ENCODE measurements around the gene PISD.
"Not testable (repeated sequence)": the region's sequence is repeated elsewhere in the genome, so short reads cannot be mapped to it uniquely, and the experiment has no call there.

PISD gene

GRCh38 chr22:31680861-31681341 is 18.9 kb upstream of the PISD start:
- Histone ChIP-seq H3K4me3 (ENCODE audit: low read depth in 1 of 2, low read length in 2 of 2) (no peak overlapping the region), H3K27ac (ENCODE audit: low read length) (no peak overlapping the region), H3K27me3 (ENCODE audit: low read depth, low read length) (no peaks in the 10 kb centered on the region), H3K4me1 (ENCODE audit: control insufficient read depth in 1 of 2, insufficient read depth in 2 of 2, low read length in 2 of 2) (peaks cover 0 to 7% of the 10 kb centered on the region in 2 donors), H3K36me3 (ENCODE audit: control insufficient read depth in 1 of 2, insufficient read depth in 2 of 2, low read length in 2 of 2) (peaks cover 20 to 25% of the 10 kb centered on the region in 2 donors), H3K9me3 (ENCODE audit: control insufficient read depth in 1 of 2, low read length in 2 of 2) (no peaks in the 10 kb centered on the region)

DNA sequence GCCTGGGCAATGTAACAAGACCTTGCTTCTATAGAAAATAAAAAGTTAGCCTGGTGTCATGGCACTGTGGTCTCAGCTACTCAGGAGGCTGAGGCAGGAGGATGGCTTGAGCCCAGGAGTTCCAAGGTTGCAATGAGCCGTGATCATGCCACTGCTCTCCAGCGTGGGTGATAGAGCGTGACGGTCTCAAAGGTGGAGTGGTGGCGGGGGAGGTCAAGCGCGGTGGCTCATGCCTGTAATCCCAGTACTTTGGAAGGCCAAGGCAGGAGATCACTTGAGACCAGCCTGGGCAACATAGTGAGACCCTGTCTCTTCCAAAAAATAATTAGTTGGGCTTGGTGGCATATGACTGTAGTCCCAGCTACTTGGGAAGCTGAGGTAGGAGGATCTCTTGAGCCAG is 16.7 kb upstream of the PISD start:
- no peaks in the 10 kb centered on the region for H3K27me3 ChIP-seq (ENCODE audit: low read depth, low read length)
- H3K9me3 ChIP-seq (ENCODE audit: control insufficient read depth in 1 of 2, low read length in 2 of 2), result no peaks in the 10 kb centered on the region
- H3K4me1 ChIP-seq (ENCODE audit: control insufficient read depth in 1 of 2, insufficient read depth in 2 of 2, low read length in 2 of 2), result peaks cover 0 to 7% of the 10 kb centered on the region in 2 donors
- H3K27ac ChIP-seq (ENCODE audit: low read length), result no peak overlapping the region
- no peak overlapping the region for H3K4me3 ChIP-seq (ENCODE audit: low read depth in 1 of 2, low read length in 2 of 2)
- H3K36me3 ChIP-seq (ENCODE audit: control insufficient read depth in 1 of 2, insufficient read depth in 2 of 2, low read length in 2 of 2), result peaks cover 2 to 4% of the 10 kb centered on the region in 2 donors

- H3K4me3 ChIP-seq (ENCODE audit: low read depth in 1 of 2, low read length in 2 of 2), result peak overlapping the region; percentile 63 to 83
- no peaks in the 10 kb centered on the region for H3K27me3 ChIP-seq (ENCODE audit: low read depth, low read length)
- no peaks in the 10 kb centered on the region for H3K36me3 ChIP-seq (ENCODE audit: control insufficient read depth in 1 of 2, insufficient read depth in 2 of 2, low read length in 2 of 2)
- no peaks in the 10 kb centered on the region for H3K9me3 ChIP-seq (ENCODE audit: control insufficient read depth in 1 of 2, low read length in 2 of 2)
- H3K4me1 ChIP-seq (ENCODE audit: control insufficient read depth in 1 of 2, insufficient read depth in 2 of 2, low read length in 2 of 2), result peaks cover 0 to 4% of the 10 kb centered on the region in 2 donors
- peak overlapping the region; percentile 72 for H3K27ac ChIP-seq (ENCODE audit: low read length)
These were observed 14.7 kb upstream of the PISD start for GRCh38 chr22:31676700-31677099.

- not testable (repeated sequence) for H3K27me3 ChIP-seq (ENCODE audit: low read depth, low read length)
These were observed 12.2 kb upstream of the PISD start for GRCh38 chr22:31674219-31674618.

DNA sequence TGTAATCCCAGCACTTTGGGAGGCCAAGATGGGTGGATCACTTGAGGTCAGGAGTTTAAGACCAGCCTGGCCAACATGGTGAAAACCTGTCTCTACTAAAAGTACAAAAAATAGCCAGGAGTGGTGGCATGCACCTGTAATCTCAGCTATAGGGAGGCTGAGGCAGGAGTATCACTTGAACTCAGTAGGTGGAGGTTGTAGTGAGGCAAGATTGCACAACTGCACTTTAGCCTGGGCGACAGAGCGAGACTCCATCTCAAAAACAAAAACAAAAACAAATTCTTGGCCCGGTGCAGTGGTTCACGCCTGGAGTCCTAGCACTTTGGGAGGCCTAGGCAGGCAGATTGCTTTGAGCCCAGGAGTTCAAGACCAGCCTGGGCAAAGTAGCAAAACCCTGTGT is 6.8 kb upstream of the PISD start:
- H3K9me3 ChIP-seq (ENCODE audit: control insufficient read depth in 1 of 2, low read length in 2 of 2); H3K4me1 ChIP-seq (ENCODE audit: control insufficient read depth in 1 of 2, insufficient read depth in 2 of 2, low read length in 2 of 2); H3K27me3 ChIP-seq (ENCODE audit: low read depth, low read length); H3K4me3 ChIP-seq (ENCODE audit: low read depth in 1 of 2, low read length in 2 of 2); H3K27ac ChIP-seq (ENCODE audit: low read length); H3K36me3 ChIP-seq (ENCODE audit: control insufficient read depth in 1 of 2, insufficient read depth in 2 of 2, low read length in 2 of 2): not testable (repeated sequence)

More at GRCh38 chr22:31674219-31674618, 12.2 kb upstream of the PISD start:
- not testable (repeated sequence) for H3K9me3 ChIP-seq (ENCODE audit: control insufficient read depth in 1 of 2, low read length in 2 of 2); H3K4me3 ChIP-seq (ENCODE audit: low read depth in 1 of 2, low read length in 2 of 2); H3K36me3 ChIP-seq (ENCODE audit: control insufficient read depth in 1 of 2, insufficient read depth in 2 of 2, low read length in 2 of 2); H3K4me1 ChIP-seq (ENCODE audit: control insufficient read depth in 1 of 2, insufficient read depth in 2 of 2, low read length in 2 of 2); H3K27ac ChIP-seq (ENCODE audit: low read length)

GRCh38 chr22:31662668-31663037 is 638 bp upstream of the PISD start:
- peaks cover 0 to 10% of the 10 kb centered on the region in 2 donors for H3K4me1 ChIP-seq (ENCODE audit: control insufficient read depth in 1 of 2, insufficient read depth in 2 of 2, low read length in 2 of 2)
- no peaks in the 10 kb centered on the region for H3K36me3 ChIP-seq (ENCODE audit: control insufficient read depth in 1 of 2, insufficient read depth in 2 of 2, low read length in 2 of 2)
- H3K4me3 ChIP-seq (ENCODE audit: low read depth in 1 of 2, low read length in 2 of 2), result peak overlapping the region; percentile 96 to 100
- no peaks in the 10 kb centered on the region for H3K27me3 ChIP-seq (ENCODE audit: low read depth, low read length)
- H3K9me3 ChIP-seq (ENCODE audit: control insufficient read depth in 1 of 2, low read length in 2 of 2), result no peaks in the 10 kb centered on the region
- H3K27ac ChIP-seq (ENCODE audit: low read length), result peak overlapping the region; percentile 93

DNA sequence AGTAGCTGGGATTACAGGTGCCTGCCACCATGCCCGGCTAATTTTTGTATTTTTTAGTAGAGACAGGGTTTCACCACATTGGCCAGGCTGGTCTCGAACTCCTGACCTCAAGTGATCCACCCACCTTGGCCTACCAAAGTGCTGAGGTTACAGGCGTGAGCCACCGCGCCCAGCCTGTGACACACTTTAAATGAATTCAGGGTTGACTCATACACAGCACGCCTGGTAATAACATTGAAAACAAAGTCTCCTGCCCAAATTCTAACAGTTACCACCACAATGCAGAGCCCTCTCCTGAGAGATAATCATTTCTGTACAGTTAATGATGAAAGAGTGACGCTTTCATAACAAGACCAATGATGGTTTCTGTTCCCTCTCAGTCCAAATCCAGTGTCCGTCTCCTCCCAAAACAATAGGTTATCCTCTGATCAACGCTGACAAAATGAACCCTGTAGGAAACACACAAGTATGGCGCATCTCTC is 1.1 kb downstream of the PISD start:
- H3K9me3 ChIP-seq (ENCODE audit: control insufficient read depth in 1 of 2, low read length in 2 of 2); H3K36me3 ChIP-seq (ENCODE audit: control insufficient read depth in 1 of 2, insufficient read depth in 2 of 2, low read length in 2 of 2); H3K27me3 ChIP-seq (ENCODE audit: low read depth, low read length): not testable (repeated sequence)
- H3K4me3 ChIP-seq (ENCODE audit: low read depth in 1 of 2, low read length in 2 of 2), result peak overlapping the region; percentile 96 to 100
- peak overlapping the region; percentile 93 for H3K27ac ChIP-seq (ENCODE audit: low read length)
- H3K4me1 ChIP-seq (ENCODE audit: control insufficient read depth in 1 of 2, insufficient read depth in 2 of 2, low read length in 2 of 2), result peaks cover 0 to 10% of the 10 kb centered on the region in 2 donors

- Histone ChIP-seq H3K4me3 (ENCODE audit: low read depth in 1 of 2, low read length in 2 of 2) (no peak overlapping the region), H3K36me3 (ENCODE audit: control insufficient read depth in 1 of 2, insufficient read depth in 2 of 2, low read length in 2 of 2) (no peaks in the 10 kb centered on the region), H3K9me3 (ENCODE audit: control insufficient read depth in 1 of 2, low read length in 2 of 2) (no peaks in the 10 kb centered on the region), H3K27ac (ENCODE audit: low read length) (no peak overlapping the region), H3K27me3 (ENCODE audit: low read depth, low read length) (no peaks in the 10 kb centered on the region), H3K4me1 (ENCODE audit: control insufficient read depth in 1 of 2, insufficient read depth in 2 of 2, low read length in 2 of 2) (peaks cover 0 to 10% of the 10 kb centered on the region in 2 donors)
These were observed 2.8 kb downstream of the PISD start for GRCh38 chr22:31659246-31659645.

DNA sequence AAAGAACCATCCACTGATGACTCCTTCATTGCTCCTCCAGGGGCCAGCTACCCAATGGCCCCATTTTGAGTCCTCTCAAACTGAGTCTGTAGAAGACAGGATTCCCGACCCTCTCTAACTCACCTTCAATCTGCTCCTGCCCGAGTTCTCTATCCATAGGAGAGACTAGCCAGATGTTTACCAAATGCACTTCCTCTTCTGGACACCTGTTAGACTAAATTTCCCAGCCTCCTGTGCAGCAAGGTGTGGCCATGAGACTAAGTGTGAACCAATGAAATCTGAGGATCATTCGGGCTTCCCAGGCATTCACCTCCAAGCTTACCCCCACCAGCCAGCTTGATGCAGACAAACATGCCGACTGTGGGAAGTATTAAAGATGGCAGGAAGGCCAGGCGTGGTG is 7.6 kb downstream of the PISD start:
- Histone ChIP-seq H3K9me3 (ENCODE audit: control insufficient read depth in 1 of 2, low read length in 2 of 2) (no peaks in the 10 kb centered on the region), H3K27me3 (ENCODE audit: low read depth, low read length) (no peaks in the 10 kb centered on the region), H3K4me1 (ENCODE audit: control insufficient read depth in 1 of 2, insufficient read depth in 2 of 2, low read length in 2 of 2) (no peaks in the 10 kb centered on the region), H3K27ac (ENCODE audit: low read length) (no peak overlapping the region), H3K4me3 (ENCODE audit: low read depth in 1 of 2, low read length in 2 of 2) (no peak overlapping the region), H3K36me3 (ENCODE audit: control insufficient read depth in 1 of 2, insufficient read depth in 2 of 2, low read length in 2 of 2) (peaks cover 3 to 7% of the 10 kb centered on the region in 2 donors)

- Histone ChIP-seq H3K36me3 (ENCODE audit: control insufficient read depth in 1 of 2, insufficient read depth in 2 of 2, low read length in 2 of 2) (peaks cover 3 to 11% of the 10 kb centered on the region in 2 donors), H3K27me3 (ENCODE audit: low read depth, low read length) (no peaks in the 10 kb centered on the region), H3K9me3 (ENCODE audit: control insufficient read depth in 1 of 2, low read length in 2 of 2) (no peaks in the 10 kb centered on the region), H3K4me1 (ENCODE audit: control insufficient read depth in 1 of 2, insufficient read depth in 2 of 2, low read length in 2 of 2) (no peaks in the 10 kb centered on the region), H3K27ac (ENCODE audit: low read length) (no peak overlapping the region), H3K4me3 (ENCODE audit: low read depth in 1 of 2, low read length in 2 of 2) (no peak overlapping the region)
These were observed 8.1 kb downstream of the PISD start for GRCh38 chr22:31653944-31654343.

- H3K4me1 ChIP-seq (ENCODE audit: control insufficient read depth in 1 of 2, insufficient read depth in 2 of 2, low read length in 2 of 2), result no peaks in the 10 kb centered on the region
- no peaks in the 10 kb centered on the region for H3K9me3 ChIP-seq (ENCODE audit: control insufficient read depth in 1 of 2, low read length in 2 of 2)
- no peaks in the 10 kb centered on the region for H3K27me3 ChIP-seq (ENCODE audit: low read depth, low read length)
- H3K36me3 ChIP-seq (ENCODE audit: control insufficient read depth in 1 of 2, insufficient read depth in 2 of 2, low read length in 2 of 2), result peaks cover 3 to 17% of the 10 kb centered on the region in 2 donors
- H3K4me3 ChIP-seq (ENCODE audit: low read depth in 1 of 2, low read length in 2 of 2), result no peak overlapping the region
- H3K27ac ChIP-seq (ENCODE audit: low read length), result no peak overlapping the region
These were observed 8.9 kb downstream of the PISD start for GRCh38 chr22:31652911-31653684.

- H3K9me3 ChIP-seq (ENCODE audit: control insufficient read depth in 1 of 2, low read length in 2 of 2), result no peaks in the 10 kb centered on the region
- H3K27ac ChIP-seq (ENCODE audit: low read length), result no peak overlapping the region
- H3K36me3 ChIP-seq (ENCODE audit: control insufficient read depth in 1 of 2, insufficient read depth in 2 of 2, low read length in 2 of 2), result peaks cover 12 to 27% of the 10 kb centered on the region in 2 donors
- no peaks in the 10 kb centered on the region for H3K4me1 ChIP-seq (ENCODE audit: control insufficient read depth in 1 of 2, insufficient read depth in 2 of 2, low read length in 2 of 2)
- no peaks in the 10 kb centered on the region for H3K27me3 ChIP-seq (ENCODE audit: low read depth, low read length)
- H3K4me3 ChIP-seq (ENCODE audit: low read depth in 1 of 2, low read length in 2 of 2), result no peak overlapping the region
These were observed 9.9 kb downstream of the PISD start for GRCh38 chr22:31652088-31652487.

Data from muscle layer of duodenum (tissue), 2 donors.